Pancreas (tissue), 10 donors: Measurements from ENCODE around the gene PPP1R10. TPM values are rescaled to one million over a fixed set of nuclear protein-coding genes. Genes with fewer than 3 reads are reported as not detected.
A peak's percentile ranks its signal among the peaks of the same experiment; 100 is the strongest.
"Not testable (repeated sequence)": the region's sequence is repeated elsewhere in the genome, so short reads cannot be mapped to it uniquely, and the experiment has no call there.

Source experiments
- ATAC-seq, 4 donors: fragments of 200-7000 bp; cut with Tn5 transposase; one replicate each; pipeline versions ENCODE4 v1.8.0 to v1.9.1; 2020; ENCODE audit warnings: mild to moderate bottlenecking in 4 of 4, moderate library complexity in 4 of 4
- DNase-seq, 6 donors: peaks; one replicate each; pipeline ENCODE4 v3.0.0-alpha.2; 2020
- FAIRE-seq: peaks from 2 replicates; lab custom pipeline; 2012; peaks lifted over from hg19 to GRCh38; lab: Jason Lieb, UNC
- H3K27ac ChIP-seq, 4 donors: fragments of 200-600 bp; sonication (generic); 1 replicate in 3 of 4; 2 replicates in 1 of 4; pipeline versions ENCODE4 v1.5.0 to v1.8.0; 2020
- H3K27me3 ChIP-seq, 4 donors: fragments of 200-600 bp; one replicate each; pipeline ENCODE4 v1.8.0; 2021
- H3K36me3 ChIP-seq, 3 donors: fragments of 200-600 bp; sonication (generic) in 1 of 3; one replicate each; pipeline versions ENCODE4 v1.5.0 to v1.8.0; 2020 to 2021
- H3K4me1 ChIP-seq, 3 donors: fragments of 200-600 bp; one replicate each; pipeline ENCODE4 v1.8.0; 2021
- H3K4me3 ChIP-seq, 4 donors: fragments of 200-600 bp; sonication (generic) in 2 of 4; one replicate each; pipeline versions ENCODE4 v1.5.0 to v1.8.0; 2020 to 2021
- H3K9me3 ChIP-seq, 4 donors: fragments of 200-600 bp; one replicate each; pipeline ENCODE4 v1.8.0; 2021
- WGBS, 2 donors: extraction: QIAGEN DNeasy Blood & Tissue Kit; methylation state at CpG; one replicate each; pipeline ENCODE4 v1.1.7; 2013; 5-methylcytosine and 5-hydroxymethylcytosine counted together
- intact Hi-C, 3 donors: fragments of 100-400 bp; cut with DNase I; formaldehyde crosslinking; loops; one replicate each; pipeline versions ENCODE4 v1.11.1 to v1.14.2; 2022
- polyA plus RNA-seq, 2 donors: library from polyadenylated mRNA; stranded (reverse); fragments of 200-250 nt; gene quantifications; one replicate each; pipeline ENCODE4 v1.2.3, GENCODE V29; 2013
- total RNA-seq, 6 donors: library from RNA; stranded (reverse); fragmentation: NEBNext Ultra II Directional in 4 of 6; extraction: Animal tissue kit (Norgen Biotek cat#: 25700) in 4 of 6; gene quantifications; one replicate each; pipeline versions ENCODE4 v1.2.1 to v1.2.4, GENCODE V29; 2021 to 2023
- TF ChIP-seq, protein P1 (sequence below), 4 donors: fragments of 200-600 bp; sonication (generic) in 3 of 4; IDR thresholded peaks; one replicate each; pipeline versions ENCODE4 v1.5.0 to v1.8.0; 2021; ENCODE audit warnings: antibody characterized with exemption in 4 of 4
- donor health status: healthy with polysubstance abuse.
- donor health status: DM: no; HTN: no; CAD: no; lungs with moderate emphysema.
- donor health status: DM: no; HTN: no; CAD: no.
- donor health status: control.
- donor health status: control.
- donor health status: Bipolar disorder and iron deficiency.
- donor health status: DM: yes; HTN: yes; CAD: no.
- donor health status: DM: no; HTN: no; CAD: no.
- donor health status: DM: no; HTN: no; CAD: no.
- donor health status: DM: yes; HTN: yes; CAD: no.

The PPP1R10 gene
- total and polyA plus RNA-seq, 8 donors = 25.1 to 57.9 (median 38.2) TPM

DNA sequence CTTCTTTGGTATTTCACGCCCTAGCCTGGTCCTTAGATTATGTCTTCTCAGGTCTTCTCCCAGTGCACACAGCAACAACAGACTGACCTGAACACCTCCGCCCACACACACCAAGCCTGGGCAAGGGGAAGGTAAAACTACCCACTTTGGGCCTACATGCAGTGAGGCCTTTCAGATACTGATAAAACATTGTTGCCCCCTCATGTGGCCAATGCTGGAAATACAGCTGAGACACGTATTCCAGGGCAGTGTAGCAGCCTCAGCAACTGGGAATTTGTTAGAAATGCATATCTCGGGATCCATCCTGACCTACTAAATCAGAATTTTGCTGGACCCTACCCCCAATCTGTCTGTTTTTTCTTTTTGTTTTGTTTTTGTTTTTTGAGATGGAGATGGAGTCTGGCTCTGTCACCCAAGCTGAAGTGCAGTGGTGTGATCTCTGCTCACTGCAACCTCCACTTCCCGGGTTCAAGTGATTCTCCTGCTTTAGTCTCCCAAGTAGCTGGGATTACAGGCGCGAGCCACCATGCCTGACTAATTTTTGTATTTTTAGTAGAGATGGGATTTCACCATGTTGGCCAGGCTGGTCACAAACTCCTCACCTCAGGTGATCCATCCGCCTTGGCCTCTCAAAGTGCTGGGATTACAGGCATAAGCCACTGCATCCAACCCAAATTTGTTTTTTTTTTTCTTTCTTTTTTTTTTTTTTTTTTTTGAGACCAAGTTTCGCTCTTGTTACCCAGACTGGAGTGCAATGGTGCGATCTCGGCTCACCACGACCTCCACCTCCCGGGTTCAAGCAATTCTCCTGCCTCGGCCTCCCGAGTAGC, 19.5 kb downstream of the PPP1R10 start:
- TF ChIP-seq, protein P1, sequence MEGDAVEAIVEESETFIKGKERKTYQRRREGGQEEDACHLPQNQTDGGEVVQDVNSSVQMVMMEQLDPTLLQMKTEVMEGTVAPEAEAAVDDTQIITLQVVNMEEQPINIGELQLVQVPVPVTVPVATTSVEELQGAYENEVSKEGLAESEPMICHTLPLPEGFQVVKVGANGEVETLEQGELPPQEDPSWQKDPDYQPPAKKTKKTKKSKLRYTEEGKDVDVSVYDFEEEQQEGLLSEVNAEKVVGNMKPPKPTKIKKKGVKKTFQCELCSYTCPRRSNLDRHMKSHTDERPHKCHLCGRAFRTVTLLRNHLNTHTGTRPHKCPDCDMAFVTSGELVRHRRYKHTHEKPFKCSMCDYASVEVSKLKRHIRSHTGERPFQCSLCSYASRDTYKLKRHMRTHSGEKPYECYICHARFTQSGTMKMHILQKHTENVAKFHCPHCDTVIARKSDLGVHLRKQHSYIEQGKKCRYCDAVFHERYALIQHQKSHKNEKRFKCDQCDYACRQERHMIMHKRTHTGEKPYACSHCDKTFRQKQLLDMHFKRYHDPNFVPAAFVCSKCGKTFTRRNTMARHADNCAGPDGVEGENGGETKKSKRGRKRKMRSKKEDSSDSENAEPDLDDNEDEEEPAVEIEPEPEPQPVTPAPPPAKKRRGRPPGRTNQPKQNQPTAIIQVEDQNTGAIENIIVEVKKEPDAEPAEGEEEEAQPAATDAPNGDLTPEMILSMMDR (IDR thresholded peaks at IDR 0.05) = peak; percentile 44 to 82 (median 68)
- FAIRE-seq, H3K4me1 ChIP-seq, intact Hi-C loops, H3K27ac ChIP-seq, H3K27me3 ChIP-seq, H3K4me3 ChIP-seq, H3K9me3 ChIP-seq: not testable (repeated sequence)
- peak in 5 of 6 donors; percentile 64 to 85 (median 80) for DNase-seq
- 67 to 74% methylated on average over 14 to 15 of the region's 15 CpGs for WGBS, 2 donors
- ATAC-seq = peak; percentile 71 to 90 (median 84)
- peaks cover 3 to 23% (median 21%) of the 10 kb centered on the region in 3 donors for H3K36me3 ChIP-seq

DNA sequence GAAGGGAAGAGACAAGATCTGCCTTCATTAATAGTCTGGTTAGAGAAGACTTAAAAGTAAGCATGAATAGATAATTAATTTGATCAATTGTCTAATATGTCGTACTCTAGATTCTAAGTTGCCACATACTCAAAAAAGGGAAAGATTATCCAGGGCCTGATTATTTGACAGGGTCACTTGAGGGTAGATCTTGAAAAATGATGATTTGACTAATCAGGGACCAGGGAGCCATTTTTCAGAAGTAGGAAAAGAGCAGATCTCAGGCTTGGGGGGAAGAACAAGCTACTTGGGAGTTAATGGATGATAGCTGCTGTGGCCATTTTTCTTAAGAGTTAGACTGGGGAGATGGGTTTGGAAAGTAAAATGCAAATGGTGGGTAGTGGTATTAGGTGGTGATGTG, 24.8 kb downstream of the PPP1R10 start:
- WGBS, 2 donors = 98 to 100% methylated on average over 1 of the region's 1 CpG
- no peaks in the 10 kb centered on the region for H3K4me1 ChIP-seq
- FAIRE-seq (no peak), DNase-seq (no peak), ATAC-seq (no peak)
- no peak overlapping the region for H3K27ac ChIP-seq
- no peaks in the 10 kb centered on the region for H3K9me3 ChIP-seq
- intact Hi-C loops = no loop called here
- no peak overlapping the region for H3K4me3 ChIP-seq
- peaks cover 0 to 41% (median 15%) of the 10 kb centered on the region in 3 donors for H3K36me3 ChIP-seq
- H3K27me3 ChIP-seq = no peaks in the 10 kb centered on the region
- TF ChIP-seq, protein P1 (IDR thresholded peaks at IDR 0.05) = no peak

DNA sequence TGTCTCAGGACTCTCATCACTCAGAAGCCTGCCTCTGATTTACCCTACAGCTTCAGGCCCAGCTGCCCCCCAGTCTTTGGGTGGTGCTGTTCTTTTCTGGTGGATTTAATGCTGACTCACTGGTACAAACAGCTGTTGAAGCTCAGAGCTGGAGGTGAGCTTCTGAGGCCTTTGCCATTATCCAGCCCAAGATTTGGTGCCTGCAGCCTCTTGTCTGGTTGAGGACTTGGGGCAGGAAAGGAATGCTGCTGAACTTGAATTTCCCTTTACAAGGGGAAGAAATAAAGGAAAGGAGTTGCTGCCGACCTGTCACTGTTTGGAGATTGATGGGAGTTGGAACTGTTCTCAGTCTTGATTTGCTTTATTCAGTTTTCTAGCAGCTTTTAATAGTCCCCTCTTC, 26.0 kb downstream of the PPP1R10 start:
- Histone ChIP-seq H3K9me3 (no peaks in the 10 kb centered on the region), H3K27ac (no peak overlapping the region), H3K4me3 (no peak overlapping the region), H3K36me3 (peaks cover 0 to 52% (median 24%) of the 10 kb centered on the region in 3 donors), H3K27me3 (no peaks in the 10 kb centered on the region), H3K4me1 (no peaks in the 10 kb centered on the region)
- peak in 3 of 4 donors; percentile 20 to 48 (median 45) for ATAC-seq
- intact Hi-C loops = no loop called here
- TF ChIP-seq, protein P1 (IDR thresholded peaks at IDR 0.05) = no peak
- 34 to 64% methylated on average over 1 of the region's 1 CpG for WGBS, 2 donors
- no peak for FAIRE-seq
- DNase-seq = peak in 1 of 6 donors; percentile 5

DNA sequence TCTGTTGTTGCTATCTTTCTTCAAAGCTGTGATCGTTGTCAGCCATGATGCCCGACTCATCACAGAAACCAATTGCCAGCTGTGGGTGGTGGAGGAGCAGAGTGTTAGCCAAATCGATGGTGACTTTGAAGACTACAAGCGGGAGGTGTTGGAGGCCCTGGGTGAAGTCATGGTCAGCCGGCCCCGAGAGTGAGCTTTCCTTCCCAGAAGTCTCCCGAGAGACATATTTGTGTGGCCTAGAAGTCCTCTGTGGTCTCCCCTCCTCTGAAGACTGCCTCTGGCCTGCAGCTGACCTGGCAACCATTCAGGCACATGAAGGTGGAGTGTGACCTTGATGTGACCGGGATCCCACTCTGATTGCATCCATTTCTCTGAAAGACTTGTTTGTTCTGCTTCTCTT, 26.5 kb downstream of the PPP1R10 start:
- ATAC-seq (peak in 2 of 4 donors; percentile 14 to 18), DNase-seq (peak in 1 of 6 donors; percentile 37), FAIRE-seq (no peak)
- TF ChIP-seq, protein P1 (IDR thresholded peaks at IDR 0.05) = no peak
- Histone ChIP-seq H3K4me3 (no peak overlapping the region), H3K4me1 (no peaks in the 10 kb centered on the region), H3K9me3 (no peaks in the 10 kb centered on the region), H3K36me3 (peaks cover 0 to 57% (median 29%) of the 10 kb centered on the region in 3 donors), H3K27ac (no peak overlapping the region), H3K27me3 (no peaks in the 10 kb centered on the region)
- WGBS, 2 donors = 66 to 70% methylated on average over 8 of the region's 8 CpGs
- intact Hi-C loops = no loop called here
